ENCODE results near the gene TXNDC11. TPM values are rescaled to one million over a fixed set of nuclear protein-coding genes. Genes with fewer than 3 reads are reported as not detected.

Gene TXNDC11
- total and polyA plus RNA-seq, 9 of the 15 experiments (the other 6 are each of a cell fraction or from before 2014, with no cell fraction given) = 0.66 to 32.6 (median 26.2) TPM

- WGBS (ENCODE audit: insufficient coverage, low coverage, missing lambda C conversion rate) = 35% methylated on average over 7 of the region's 7 CpGs
- H3K27me3 ChIP-seq (ENCODE audit: control insufficient read depth in 2 of 2, insufficient read depth in 2 of 2, low read length in 2 of 2) = peaks cover 3 to 35% of the 10 kb centered on the region in 2 experiments; a peak in 4 of 5 replicates
Observed at GRCh38 chr16:11631214-11631613, 111.4 kb downstream of the TXNDC11 start.

GRCh38 chr16:11630768-11631056, 111.9 kb downstream of the TXNDC11 start:
- H4K20me1 ChIP-seq (replicated peaks; ENCODE audit: control insufficient read depth, insufficient read depth, low read length) = no peaks in the 10 kb centered on the region
- FAIRE-seq = no peak
- no TSS peak for BruUV-seq (replicated peaks)
- in situ Hi-C loops (cut with MboI) (no loop called here), intact Hi-C loops (cut with micrococcal nuclease) (no loop called here)
- H3K4me2 ChIP-seq (ENCODE audit: insufficient read depth, low read length) = no peak overlapping the region
- ChIA-PET CTCF (ENCODE audit: low intra/inter-chr PET ratio) (no interaction called here), POLR2A (interaction anchor here (0.6 to 1.2 kb wide), 3 partner anchors 9 to 28 kb away, joined by 3 to 4 read pairs (median 3); no protein-coding TSS in a partner anchor)
- H3K4me1 ChIP-seq (replicated peaks in 1 of 2; ENCODE audit: control insufficient read depth in 2 of 2, insufficient read depth in 2 of 2, low read length in 2 of 2) = peaks cover 8 to 15% of the 10 kb centered on the region in 2 experiments
- peaks cover 3 to 30% of the 10 kb centered on the region in 2 experiments; a peak in 4 of 5 replicates for H3K27me3 ChIP-seq (ENCODE audit: control insufficient read depth in 2 of 2, insufficient read depth in 2 of 2, low read length in 2 of 2)
- H3K4me3 ChIP-seq = no peak overlapping the region
- H3K79me2 ChIP-seq (ENCODE audit: control insufficient read depth, insufficient read depth, low read length) = no peaks in the 10 kb centered on the region
- no peaks in the 10 kb centered on the region for H3K9me3 ChIP-seq (replicated peaks; ENCODE audit: control insufficient read depth, insufficient read depth, low read depth, low read length)
- no peak for ATAC-seq
- WGBS (ENCODE audit: insufficient coverage, low coverage, missing lambda C conversion rate) = 28% methylated on average over 6 of the region's 6 CpGs
- DNase-seq (ENCODE audit: extremely low read depth in 1 of 4, low spot score in 3 of 4) = no peak
- no peak overlapping the region for H2AFZ ChIP-seq (ENCODE audit: low read depth, low read length)
- no peak overlapping the region for H3K9ac ChIP-seq (ENCODE audit: insufficient read depth in 1 of 2, low read depth in 2 of 2, low read length in 2 of 2)
- no peaks in the 10 kb centered on the region for H3K36me3 ChIP-seq (ENCODE audit: control insufficient read depth, insufficient read depth, low read length)
- TF ChIP-seq CREM (IDR thresholded peaks at IDR 0.05; ENCODE audit: low read depth) (no peak), HNRNPL (IDR thresholded peaks at IDR 0.05; ENCODE audit: low read depth, low read length) (no peak), ZNF57 (CRISPR knock-in tag; IDR thresholded peaks at IDR 0.05) (no peak), ELK1 (CRISPR knock-in tag; IDR thresholded peaks at IDR 0.05) (no peak), SETDB1 (IDR thresholded peaks at IDR 0.05; ENCODE audit: low read length) (no peak), YBX1 (IDR thresholded peaks at IDR 0.05) (no peak), GTF2E2 (tag; IDR thresholded peaks at IDR 0.05) (no peak)
- no peaks in the 10 kb centered on the region for H3K9me1 ChIP-seq (ENCODE audit: control insufficient read depth, insufficient read depth, low read length)
- no peak overlapping the region for H3K27ac ChIP-seq (ENCODE audit: extremely low read depth, low read depth, low read length)

More at GRCh38 chr16:11631214-11631613, 111.4 kb downstream of the TXNDC11 start:
- ChIA-PET CTCF (ENCODE audit: low intra/inter-chr PET ratio) (no interaction called here), POLR2A (interaction anchor here (0.6 to 1.2 kb wide), 4 partner anchors 9 to 28 kb away, joined by 3 to 4 read pairs (median 3); no protein-coding TSS in a partner anchor)
- Histone ChIP-seq H3K9ac (ENCODE audit: insufficient read depth in 1 of 2, low read depth in 2 of 2, low read length in 2 of 2) (no peak overlapping the region), H3K4me2 (ENCODE audit: insufficient read depth, low read length) (no peak overlapping the region), H3K4me3 (no peak overlapping the region), H3K9me3 (replicated peaks; ENCODE audit: control insufficient read depth, insufficient read depth, low read depth, low read length) (no peaks in the 10 kb centered on the region), H3K79me2 (ENCODE audit: control insufficient read depth, insufficient read depth, low read length) (no peaks in the 10 kb centered on the region), H2AFZ (ENCODE audit: low read depth, low read length) (no peak overlapping the region), H3K36me3 (ENCODE audit: control insufficient read depth, insufficient read depth, low read length) (no peaks in the 10 kb centered on the region), H3K9me1 (ENCODE audit: control insufficient read depth, insufficient read depth, low read length) (no peaks in the 10 kb centered on the region), H4K20me1 (replicated peaks; ENCODE audit: control insufficient read depth, insufficient read depth, low read length) (no peaks in the 10 kb centered on the region), H3K27ac (ENCODE audit: extremely low read depth, low read depth, low read length) (no peak overlapping the region), H3K4me1 (replicated peaks in 1 of 2; ENCODE audit: control insufficient read depth in 2 of 2, insufficient read depth in 2 of 2, low read length in 2 of 2) (peaks cover 8 to 15% of the 10 kb centered on the region in 2 experiments)
- BruUV-seq (replicated peaks) = no TSS peak
- FAIRE-seq (no peak), ATAC-seq (no peak), DNase-seq (ENCODE audit: extremely low read depth in 1 of 4, low spot score in 3 of 4) (no peak)
- in situ Hi-C loops (cut with MboI) = no loop called here
- TF ChIP-seq ZNF121 (CRISPR knock-in tag; conservative IDR thresholded peaks at IDR 0.05) = peak; percentile 83
- TF ChIP-seq MEF2D (tag; conservative IDR thresholded peaks at IDR 0.05; ENCODE audit: low read depth) = no peak
- intact Hi-C loops (cut with micrococcal nuclease) = no loop called here
